ENCODE measurements around the gene SLC27A1.
"Not testable (repeated sequence)": the region's sequence is repeated elsewhere in the genome, so short reads cannot be mapped to it uniquely, and the experiment has no call there.

Gene SLC27A1

DNA sequence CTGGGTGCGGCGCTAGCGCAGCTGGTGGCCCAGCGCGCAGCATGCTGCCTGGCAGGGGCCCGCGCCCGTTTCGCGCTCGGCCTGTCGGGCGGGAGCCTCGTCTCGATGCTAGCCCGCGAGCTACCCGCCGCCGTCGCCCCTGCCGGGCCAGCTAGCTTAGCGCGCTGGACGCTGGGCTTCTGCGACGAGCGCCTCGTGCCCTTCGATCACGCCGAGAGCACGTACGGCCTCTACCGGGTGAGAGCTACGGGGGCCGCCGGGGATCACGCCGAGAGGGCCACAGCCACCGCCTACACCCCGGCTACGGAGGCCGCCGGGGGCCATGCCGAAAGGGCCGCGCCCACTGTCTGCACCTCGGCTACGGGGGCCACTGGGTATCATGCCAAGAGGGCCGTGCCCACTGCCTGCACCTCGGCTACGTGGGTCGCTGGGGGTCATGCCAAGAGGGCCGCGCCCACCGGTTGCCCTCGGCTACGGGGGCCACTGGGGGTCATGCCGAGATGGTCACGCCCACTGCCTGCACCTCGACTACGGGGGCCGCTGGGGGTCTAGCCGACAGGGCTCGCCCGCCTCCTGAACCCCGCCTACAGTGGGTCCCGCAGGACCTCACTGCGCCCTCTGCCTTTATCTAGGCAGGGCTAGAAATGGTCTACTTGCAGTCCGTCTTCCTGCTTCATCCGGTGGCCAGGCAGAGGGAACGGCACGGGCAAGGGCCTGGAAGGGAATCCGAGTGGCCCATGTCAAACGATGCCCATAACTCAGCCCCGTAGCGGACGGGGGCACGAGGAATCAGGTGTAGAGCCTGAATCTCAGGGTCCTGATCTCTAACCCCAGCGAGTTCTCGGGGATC lies 41.6 kb downstream of the SLC27A1 start:
- peak; percentile 93 for DNase-seq

DNA sequence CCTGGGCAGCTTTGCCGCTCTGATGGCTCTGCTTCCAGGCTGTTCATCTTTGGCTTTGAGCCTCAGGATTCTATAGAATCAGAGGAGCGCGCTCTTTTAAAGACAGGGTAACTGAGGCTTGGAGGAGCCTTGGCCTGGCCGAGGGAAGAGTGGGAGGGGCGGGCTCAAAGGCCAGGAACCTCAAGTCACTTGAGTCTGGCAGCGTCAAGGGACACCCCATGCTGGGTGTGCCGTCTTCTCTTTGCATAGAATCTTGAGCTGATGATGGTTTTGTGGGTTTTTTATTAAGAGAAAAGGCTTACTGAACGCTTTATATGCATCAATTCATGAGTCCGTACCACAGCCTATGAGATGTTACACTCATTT lies 42.2 kb downstream of the SLC27A1 start:
- DNase-seq = no peak

DNA sequence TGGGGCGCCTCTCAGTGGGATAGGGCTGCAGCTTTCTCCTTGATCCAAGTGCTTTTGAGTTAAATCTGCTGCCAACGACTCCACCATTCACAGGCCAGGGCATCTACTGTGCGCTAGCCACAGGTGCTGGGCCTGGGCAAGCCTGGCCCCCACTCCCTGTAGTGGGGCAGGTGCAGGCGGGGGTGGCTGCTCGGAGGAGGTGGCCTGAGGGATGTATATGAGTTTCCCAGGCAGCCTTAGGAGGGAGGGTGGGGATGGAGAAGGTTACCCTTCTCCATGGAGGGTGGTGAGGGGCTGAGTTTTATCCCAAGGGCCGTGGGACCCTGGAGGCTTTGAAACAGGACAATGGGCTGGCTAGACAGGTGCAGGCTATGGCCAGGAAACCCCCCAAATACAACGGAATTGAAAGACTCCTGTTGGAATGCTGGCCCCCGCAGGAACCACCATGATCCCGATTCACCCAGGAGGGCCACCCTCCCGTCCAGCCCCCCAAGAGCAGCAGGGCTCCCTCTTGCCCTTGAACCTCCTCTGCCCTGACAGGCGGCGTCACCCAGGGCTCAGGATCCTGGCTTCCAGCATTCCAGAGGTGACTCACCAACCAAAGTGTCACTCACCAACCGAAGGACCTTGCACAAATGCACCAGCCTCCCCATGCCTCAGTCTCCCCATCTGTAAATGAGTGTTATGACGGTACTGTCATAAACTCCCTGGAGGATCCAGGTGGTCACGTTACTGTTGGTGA lies 45.3 kb downstream of the SLC27A1 start:
- no peak for DNase-seq

DNA sequence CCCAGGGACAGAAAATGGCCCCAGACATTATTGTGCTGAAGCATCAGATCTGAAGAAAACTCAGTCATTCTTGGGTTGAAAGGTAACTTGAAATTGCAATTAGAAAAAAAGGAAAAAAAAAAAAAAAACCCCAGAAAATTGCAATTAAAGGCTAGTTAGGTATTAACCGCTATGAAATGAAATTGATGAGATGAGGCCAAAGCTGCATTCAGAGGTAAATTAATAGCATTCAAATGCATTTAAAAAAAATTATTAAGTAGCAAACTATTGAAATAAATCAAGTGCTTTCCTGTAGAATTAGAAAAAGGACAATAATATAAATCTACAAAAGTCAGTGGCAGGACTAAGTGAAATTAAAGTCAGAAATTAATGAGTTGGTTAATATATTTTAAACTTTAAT lies 47.6 kb downstream of the SLC27A1 start:
- DNase-seq = no peak

DNA sequence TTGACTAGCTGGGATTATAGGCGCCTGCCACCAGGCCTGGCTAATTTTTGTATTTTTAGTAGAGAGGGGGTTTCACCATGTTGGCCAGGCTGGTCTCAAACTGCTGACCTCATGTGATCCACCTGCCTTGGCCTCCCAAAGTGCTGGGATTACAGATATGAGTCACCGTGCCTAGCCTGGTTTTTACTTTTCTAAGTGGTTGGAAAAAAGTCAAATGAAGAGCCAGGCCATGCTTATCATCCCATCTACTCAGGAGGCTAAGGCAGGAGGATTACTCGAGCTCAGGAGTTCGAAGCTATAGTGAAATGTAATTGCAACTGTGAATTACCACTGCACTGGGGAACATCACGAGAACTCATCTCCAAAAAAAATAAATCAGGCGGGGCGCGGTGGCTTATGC lies 48.3 kb downstream of the SLC27A1 start:
- not testable (repeated sequence) for DNase-seq

DNA sequence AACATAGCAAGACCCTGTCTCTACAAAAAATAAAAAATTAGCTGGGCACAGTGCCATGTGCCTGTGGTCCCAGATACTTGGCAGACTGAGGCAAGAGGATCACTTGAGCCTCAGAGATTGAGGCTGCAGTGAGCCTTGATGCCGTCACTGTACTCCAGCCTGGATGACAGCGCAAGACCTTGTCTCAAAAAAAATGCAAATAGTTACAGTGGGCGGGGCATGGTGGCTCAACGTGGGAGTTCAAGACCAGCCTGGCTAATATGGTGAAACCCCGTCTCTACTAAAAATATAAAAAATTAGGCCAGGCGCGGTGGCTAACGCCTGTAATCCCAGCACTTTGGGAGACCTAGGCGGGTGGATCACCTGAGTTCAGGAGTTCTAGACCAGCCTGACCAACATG lies 49.6 kb downstream of the SLC27A1 start:
- DNase-seq = no peak

DNA sequence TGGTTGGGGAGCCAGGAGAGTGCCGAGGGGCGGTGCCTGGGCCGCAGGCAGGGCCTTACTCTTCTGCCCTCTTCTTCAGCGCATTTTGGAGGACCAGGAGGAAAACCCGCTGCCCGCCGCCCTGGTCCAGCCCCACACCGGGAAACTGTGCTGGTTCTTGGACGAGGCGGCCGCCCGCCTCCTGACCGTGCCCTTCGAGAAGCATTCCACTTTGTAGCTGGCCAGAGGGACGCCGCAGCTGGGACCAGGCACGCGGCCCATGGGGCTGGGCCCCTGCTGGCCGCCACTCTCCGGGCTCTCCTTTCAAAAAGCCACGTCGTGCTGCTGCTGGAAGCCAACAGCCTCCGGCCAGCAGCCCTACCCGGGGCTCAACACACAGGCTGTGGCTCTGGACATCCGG lies 50.5 kb downstream of the SLC27A1 start:
- no peak for DNase-seq

DNA sequence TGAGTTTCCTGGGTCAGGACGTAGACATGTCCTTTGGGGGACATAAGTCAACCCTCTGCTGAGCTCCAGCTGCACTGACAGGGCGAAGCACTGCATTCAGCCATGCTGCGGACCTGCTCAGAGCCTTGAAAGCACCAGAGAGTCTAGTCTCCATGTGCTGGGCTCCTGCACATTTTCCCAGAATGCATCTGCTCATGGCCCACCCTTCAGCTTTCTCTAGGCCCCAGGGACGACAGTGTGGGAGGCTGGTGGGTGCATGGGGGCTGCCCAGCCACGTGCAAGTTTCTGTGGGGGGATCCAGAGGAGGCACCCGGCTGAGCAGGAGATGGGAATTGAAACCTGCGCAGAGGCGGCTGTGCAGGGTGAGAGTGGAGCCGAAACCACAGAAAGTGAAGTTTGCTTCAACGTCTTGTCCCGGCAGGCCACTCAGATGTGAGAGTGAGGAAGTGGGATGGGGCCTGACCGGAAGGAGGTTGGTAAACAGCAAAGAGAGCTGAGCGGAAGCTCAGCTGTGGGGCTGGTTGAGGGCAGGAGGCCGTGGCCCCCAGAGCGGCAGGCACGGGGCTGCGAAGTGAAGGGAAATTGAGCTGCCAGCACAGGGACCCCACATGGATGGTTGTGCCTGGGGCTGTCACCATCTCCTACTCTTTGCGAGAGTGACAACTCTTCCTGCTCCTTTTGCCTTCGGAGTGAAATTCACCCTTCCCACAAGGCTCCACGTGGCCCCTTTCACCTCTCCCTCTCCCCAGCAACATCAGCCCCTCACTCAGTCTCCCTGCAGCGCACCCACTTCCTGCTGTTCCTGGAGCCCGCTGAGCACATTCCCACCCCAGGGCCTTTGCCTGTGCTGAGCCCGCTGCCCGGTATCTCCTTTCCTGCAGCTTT lies 52.9 kb downstream of the SLC27A1 start:
- DNase-seq = peak; percentile 78

DNA sequence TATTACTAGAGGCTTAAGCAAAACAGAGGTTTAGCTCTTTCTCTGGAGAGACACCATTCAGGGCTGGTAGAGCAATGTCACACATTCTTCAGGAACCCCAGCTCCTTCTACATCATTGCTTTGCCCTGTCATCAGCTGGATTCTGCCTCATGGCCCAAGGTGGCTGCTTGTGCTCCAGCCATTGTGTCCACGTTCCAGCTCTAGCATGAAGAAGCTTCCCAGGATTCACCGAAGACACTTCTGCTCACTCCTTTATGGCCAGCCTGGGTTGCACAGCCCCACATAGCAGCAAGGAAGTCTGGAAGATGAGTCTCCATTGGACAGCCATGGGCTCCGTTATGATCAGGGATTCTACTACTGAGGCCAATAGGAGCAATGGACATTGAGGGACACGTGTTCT lies 54.3 kb downstream of the SLC27A1 start:
- DNase-seq = no peak

DNA sequence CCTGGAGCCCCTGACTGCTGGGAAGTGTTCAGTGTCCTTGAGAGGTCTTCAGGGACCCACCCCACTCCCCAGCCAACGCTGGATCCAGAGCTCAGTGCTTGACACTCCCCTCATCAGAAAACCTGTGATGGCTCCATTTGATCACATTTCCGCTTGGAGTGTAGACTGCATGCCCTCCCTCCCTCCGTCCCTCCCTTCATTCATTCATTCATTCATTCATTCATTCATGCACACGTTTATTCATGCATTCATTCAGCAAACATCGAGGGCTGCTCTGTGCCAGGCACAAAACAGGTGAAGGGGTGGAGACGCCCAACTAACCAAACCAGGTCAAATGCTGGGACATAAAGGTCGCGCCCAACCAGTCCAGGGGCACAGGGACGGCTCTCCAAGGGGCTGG lies 54.8 kb downstream of the SLC27A1 start:
- DNase-seq = no peak

DNA sequence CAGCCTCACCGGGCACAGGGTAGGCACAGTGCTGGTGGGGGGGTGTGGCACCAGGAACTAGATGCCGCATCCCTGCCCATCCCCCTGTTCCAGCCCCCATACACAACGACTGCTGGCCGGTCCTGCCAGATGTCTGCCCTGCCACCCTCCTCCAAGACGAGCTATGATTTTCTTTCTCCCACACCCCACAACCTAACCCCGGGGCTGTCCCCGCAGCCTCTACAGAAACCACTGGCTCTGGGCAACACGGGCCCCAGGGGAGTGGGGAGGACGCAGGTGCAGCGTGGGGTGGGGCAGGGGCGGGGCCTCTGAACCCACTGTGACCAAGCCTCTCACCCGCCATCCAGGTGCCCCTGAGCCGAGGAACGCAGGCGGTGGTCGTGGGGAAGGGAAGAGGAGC lies 56.6 kb downstream of the SLC27A1 start:
- DNase-seq = peak; percentile 45

DNA sequence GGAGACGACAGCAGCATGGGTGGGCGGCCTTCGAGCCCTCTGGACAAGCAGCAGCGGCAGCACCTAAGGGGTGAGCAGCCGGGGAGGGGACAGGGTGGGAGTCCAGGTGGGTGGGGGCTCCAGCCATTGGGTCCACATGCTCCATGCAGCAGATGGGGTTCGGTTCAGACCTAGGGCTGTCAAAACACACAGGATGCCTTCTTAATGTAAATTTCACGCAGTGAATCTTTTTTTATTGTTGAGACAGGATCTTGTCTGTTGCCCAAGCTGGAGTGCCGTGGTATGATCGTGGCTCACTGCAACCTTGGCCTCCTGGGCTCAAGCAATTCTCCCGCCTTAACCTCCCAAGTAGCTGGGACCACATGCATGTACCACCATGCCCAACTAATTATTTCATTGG lies 57.0 kb downstream of the SLC27A1 start:
- no peak for DNase-seq

DNA sequence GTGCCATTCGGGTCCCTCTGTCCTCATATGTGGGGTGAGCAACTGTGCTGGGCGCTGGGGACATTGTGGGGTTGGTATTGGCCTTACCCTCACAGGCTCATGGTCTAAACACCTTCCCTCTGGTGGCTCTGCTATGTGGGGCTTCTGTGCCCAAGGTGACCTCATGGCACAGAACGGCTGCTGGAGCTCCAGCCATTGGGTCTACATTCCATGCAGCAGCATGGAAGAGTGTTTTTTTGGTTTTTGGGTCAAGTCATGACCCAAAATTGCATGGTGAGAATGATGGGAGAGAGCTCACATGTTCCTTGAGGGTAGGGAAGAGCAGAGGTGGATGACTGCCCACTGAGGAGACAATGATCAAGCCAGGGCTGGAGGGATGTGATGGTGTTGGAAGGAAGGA lies 58.3 kb downstream of the SLC27A1 start:
- DNase-seq = no peak

DNA sequence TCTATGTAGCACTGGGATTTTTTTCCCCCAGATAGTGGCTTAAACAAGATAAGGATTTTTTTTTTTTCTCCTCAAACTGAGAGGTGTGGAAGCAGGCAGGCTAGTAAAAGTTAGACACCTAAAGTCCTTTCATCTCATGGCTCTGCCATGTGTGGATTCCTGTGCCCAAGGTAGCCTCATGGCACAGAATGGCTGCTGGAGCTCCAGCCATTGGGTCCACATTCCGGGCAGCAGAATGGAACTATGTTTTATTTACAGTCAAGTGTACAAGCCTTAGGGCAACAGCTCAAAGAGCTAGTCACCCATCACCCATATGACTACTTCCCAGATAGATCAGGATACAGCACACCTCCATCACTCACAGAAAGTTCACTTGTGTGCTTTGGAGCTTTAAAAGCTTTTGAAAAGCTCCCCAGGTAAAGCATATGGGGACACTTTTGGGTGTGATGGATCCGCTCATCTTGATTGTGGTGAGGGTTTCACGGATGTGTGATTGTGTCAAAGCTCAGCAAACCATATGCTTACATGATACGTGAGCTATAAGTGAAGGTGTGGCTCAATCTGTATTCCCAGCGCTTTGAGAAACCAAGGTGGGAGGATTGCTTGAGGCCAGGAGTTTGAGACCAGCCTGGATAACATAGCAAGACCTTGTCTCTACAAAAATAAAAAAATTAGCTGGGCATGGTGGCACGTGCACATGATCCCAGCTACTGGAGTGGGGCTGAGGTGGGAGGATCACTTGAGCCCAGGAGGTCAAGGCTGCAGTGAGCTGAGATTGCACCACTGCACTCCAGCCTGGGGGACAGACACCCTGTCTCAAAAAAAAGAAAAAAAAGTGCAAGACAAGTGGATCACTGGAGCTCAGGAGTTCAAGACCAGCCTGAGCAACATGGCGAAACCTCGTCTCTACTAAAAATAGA lies 59.2 kb downstream of the SLC27A1 start:
- DNase-seq = no peak

DNA sequence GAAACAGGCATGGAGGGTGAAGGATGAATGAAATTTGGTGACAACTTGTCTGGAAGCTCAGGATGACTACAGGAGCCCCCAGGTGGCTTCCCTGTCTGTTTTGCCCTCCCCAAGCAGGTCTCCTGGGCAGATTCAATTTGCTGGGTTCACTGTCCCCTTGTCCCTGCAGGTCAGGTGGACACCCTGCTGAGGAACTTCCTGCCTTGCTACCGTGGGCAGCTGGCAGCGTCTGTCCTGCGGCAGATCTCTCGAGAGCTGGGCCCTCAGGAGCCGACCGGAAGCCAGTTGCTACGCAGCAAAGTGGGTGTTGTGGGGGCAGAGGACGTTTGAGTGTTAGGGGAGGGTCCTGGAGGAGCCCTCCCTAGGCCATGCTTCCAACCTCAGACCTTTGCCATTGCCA lies 60.3 kb downstream of the SLC27A1 start:
- no peak for DNase-seq

DNA sequence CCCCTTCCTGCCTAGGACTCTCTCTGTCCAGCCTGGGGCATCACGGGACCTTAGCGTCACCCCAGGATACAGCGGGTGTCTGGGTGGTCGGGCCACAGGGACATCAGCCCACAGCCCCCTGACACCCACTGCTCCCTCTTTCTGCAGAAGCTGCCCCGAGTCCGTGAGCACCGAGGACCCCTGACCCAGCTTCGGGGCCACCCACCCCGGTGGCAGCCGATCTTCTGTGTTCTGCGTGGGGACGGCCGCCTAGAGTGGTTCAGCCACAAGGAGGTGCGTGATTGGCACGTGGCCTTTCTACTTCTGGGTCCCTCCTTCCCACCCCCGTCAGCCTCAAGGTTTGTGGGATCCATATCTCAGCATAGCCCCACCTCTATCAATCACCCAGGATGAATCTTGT lies 61.8 kb downstream of the SLC27A1 start:
- DNase-seq = no peak

DNA sequence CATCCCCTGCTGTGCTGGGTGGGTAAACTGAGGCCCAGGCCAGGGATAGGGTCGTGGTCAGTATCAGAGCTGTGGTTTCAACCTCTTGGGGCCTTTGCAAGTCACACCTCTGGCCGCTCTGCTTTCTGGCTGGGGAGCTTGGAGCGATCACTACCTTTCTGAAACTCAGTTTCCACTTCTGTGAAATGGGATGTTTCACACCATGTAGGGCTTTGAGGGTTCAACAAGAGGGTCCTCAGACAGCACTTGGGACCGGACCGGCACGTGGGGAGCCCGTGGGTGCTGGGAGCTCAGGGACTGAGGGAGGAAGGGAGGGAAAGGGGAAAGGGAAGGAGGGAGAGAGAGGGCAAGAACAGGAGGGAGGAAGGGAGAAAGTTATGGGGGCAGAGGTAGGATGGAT lies 62.2 kb downstream of the SLC27A1 start:
- no peak for DNase-seq

DNA sequence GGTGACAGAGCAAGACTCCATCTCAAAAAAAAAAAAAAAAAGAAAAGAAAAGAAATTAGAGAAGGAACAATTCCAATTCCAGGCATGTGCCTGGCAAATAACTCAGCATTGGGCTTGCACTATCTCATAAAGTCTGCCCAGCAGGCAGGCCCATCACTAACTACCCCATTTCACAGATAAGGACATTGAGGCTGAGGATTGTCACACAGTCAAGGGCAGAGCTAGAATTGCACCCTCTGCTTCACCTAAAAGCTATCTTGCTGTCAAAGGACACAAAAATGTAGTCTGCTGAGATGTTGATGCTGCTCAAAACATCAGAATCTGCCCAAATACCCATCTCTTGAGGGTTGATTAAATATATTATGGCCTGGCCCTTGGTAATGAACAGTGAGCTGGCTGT lies 64.4 kb downstream of the SLC27A1 start:
- no peak for DNase-seq

DNA sequence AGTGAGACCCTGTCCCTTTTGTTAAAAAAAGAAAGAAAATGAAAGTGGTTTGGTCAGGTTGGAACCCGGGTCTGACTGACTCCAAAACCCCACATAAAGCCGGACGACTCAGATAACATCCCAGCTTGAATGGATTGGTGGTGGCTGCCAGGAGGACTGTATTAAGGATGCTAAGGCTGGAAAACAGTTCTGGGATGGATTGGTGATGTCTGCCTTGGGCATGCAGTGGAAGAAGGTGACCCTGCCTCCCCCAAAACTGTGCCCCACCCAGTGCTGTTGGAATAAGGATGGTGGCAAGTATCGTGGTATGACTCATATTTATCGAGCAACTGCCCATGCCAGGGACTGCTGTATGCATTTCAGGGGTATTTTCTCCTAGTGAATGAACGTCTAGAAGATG lies 66.6 kb downstream of the SLC27A1 start:
- no peak for DNase-seq

DNA sequence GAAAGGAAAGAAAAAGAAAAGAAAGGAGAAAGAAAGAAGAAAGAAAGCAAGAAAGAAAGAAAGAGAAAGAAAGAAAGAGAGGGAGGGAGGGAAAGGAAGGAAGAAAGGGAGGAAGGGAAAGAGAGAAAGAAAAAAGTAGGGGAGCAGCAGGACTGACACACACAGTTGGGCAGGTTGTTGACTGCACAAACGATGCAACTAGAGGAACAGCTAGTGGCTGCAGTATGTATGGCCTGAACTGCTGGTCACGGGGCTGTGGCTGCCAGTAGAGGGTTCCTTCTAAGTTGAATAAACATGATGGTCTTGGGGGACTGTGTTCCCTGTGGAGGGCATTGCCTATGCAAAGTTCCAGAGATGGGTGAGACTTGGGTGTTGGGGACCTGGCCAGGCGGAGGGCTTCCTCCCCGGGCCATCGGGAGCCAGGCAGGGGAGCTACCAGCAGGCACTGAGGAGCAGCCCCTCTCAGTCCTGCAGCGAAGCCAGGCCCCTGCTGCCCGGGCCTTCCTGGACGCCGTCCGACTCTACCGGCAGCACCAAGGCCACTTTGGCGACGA lies 68.4 kb downstream of the SLC27A1 start:
- DNase-seq = no peak

DNA sequence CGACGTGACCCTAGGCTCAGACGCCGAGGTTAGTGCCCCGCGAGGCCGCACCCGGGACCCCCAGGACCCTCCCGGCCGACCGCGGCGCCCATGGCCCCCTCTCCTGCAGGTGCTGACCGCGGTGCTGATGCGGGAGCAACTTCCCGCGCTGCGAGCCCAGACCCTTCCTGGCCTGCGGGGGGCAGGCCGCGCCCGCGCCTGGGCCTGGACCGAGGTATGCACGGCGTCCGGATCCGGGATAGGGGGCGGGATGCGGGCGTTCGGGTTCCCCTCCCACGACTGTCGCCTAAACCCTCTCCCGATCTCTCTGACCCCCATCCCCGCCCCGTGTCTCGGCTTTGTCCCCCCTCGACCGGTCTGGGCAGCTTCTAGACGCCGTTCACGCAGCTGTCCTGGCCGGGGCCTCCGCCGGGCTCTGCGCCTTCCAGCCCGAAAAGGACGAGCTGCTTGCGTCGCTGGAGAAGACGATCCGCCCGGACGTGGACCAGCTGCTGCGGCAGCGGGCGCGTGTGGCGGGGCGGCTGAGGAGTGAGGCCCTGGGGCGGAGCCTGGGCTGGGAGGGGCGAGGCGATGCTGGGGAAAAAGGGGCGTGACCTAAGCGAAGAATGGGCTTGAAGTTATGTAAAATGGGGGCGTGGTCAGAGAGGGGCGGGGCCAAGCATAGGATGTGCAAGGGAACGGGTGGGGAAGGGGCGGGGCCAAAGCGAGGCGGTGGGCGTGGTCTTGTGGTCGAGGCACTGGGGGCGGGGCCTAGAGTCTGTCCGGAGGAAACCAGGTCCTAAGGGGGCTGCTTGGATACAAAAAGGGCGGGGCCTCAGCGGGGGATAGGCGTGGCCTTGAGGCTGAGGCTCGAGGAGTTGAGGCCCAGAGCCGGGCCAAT lies 69.2 kb downstream of the SLC27A1 start:
- DNase-seq = peak; percentile 100
